Epidermal melanocyte (primary cell): ENCODE results near the gene B4GALT3.

ENCODE experiments used
- DNase-seq: peaks from one replicate; pipeline ENCODE4 v3.0.0; 2011; ENCODE audit warnings: low spot score; ENCODE audit not compliant: insufficient read length

Gene B4GALT3

GRCh38 chr1:161130266-161130665 is 47.0 kb downstream of the B4GALT3 start:
- no peak for DNase-seq

GRCh38 chr1:161128591-161129420 is 48.5 kb downstream of the B4GALT3 start:
- DNase-seq, result no peak

GRCh38 chr1:161127649-161128048 is 49.7 kb downstream of the B4GALT3 start:
- no peak for DNase-seq

DNA sequence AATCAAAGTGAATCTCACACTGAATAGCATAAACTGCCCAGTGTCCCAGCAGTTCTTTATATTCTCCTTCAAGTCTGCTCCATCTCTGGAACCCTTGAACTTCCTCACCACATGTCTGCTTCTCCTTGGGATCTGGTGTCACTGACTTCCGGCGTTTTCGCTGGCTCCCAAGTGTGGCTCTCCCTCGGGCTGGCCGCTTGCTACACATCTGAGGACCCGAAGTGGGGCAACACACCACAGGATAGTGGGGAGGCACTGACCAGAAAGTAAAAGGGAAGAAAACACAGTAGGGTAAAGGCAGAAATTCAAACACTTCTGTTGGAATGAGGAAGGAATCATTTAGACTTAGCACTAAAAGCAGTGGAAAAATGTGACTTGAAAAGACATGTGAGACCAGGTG is 54.3 kb downstream of the B4GALT3 start:
- no peak for DNase-seq

DNA sequence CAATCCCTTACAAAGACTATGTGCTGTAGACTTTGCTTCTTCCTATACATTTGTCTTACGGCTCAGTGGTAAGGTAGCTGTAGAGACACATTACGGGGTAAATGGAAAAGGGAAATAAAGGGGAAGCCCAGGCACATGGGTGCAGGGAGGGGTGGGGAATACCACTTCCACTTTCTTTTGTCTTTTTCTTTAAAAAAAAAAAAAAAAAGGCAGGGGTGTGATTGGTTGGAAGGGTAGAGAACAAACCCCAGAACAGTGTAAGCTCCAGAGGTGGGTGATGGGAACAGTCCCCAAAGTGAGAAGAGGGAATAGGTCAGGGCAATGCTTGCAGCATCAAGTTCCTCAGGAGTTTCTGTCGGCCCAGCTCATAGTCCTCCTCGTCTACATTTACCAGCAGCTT is 55.5 kb downstream of the B4GALT3 start:
- no peak for DNase-seq
